HG02798 (cell line): ENCODE measurements around the gene LCLAT1.

Source experiments
- ATAC-seq: cut with Tn5 transposase; IDR thresholded peaks from one replicate; pipeline ENCODE4 v1.9.1; 2021; ENCODE audit warnings: mild to moderate bottlenecking; ENCODE audit not compliant: unreplicated experiment, poor library complexity

The LCLAT1 gene

GRCh38 chr2:30661173-30662107 is 214.4 kb downstream of the LCLAT1 start:
- no peak for ATAC-seq

- ATAC-seq: no peak
These were observed 215.5 kb downstream of the LCLAT1 start for GRCh38 chr2:30662268-30663131.

GRCh38 chr2:30663321-30663720 is 216.3 kb downstream of the LCLAT1 start:
- ATAC-seq: no peak

GRCh38 chr2:30663806-30664205 is 216.8 kb downstream of the LCLAT1 start:
- no peak for ATAC-seq

GRCh38 chr2:30664761-30665358 is 217.8 kb downstream of the LCLAT1 start:
- ATAC-seq: no peak

GRCh38 chr2:30665761-30666265 is 218.8 kb downstream of the LCLAT1 start:
- no peak for ATAC-seq

GRCh38 chr2:30666266-30666874 is 219.3 kb downstream of the LCLAT1 start:
- ATAC-seq: no peak

GRCh38 chr2:30670453-30670852 is 223.4 kb downstream of the LCLAT1 start:
- no peak for ATAC-seq

GRCh38 chr2:30673127-30673526 is 226.1 kb downstream of the LCLAT1 start:
- no peak for ATAC-seq

GRCh38 chr2:30675758-30676157 is 228.7 kb downstream of the LCLAT1 start:
- no peak for ATAC-seq

- no peak for ATAC-seq
These were observed 230.2 kb downstream of the LCLAT1 start for GRCh38 chr2:30677231-30677630.

GRCh38 chr2:30677861-30678385 is 230.9 kb downstream of the LCLAT1 start:
- ATAC-seq: no peak

GRCh38 chr2:30678410-30679137 is 231.5 kb downstream of the LCLAT1 start:
- no peak for ATAC-seq

GRCh38 chr2:30679426-30680088 is 232.5 kb downstream of the LCLAT1 start:
- ATAC-seq: no peak

- no peak for ATAC-seq
These were observed 233.1 kb downstream of the LCLAT1 start for GRCh38 chr2:30680121-30680520.

GRCh38 chr2:30681022-30681421 is 234.0 kb downstream of the LCLAT1 start:
- no peak for ATAC-seq

GRCh38 chr2:30683236-30683956 is 236.3 kb downstream of the LCLAT1 start:
- no peak for ATAC-seq

GRCh38 chr2:30684026-30684425 is 237.0 kb downstream of the LCLAT1 start:
- no peak for ATAC-seq
